ENCODE measurements around the gene BAG2. TPM values are rescaled to one million over a fixed set of nuclear protein-coding genes. Genes with fewer than 3 reads are reported as not detected.
A peak's percentile ranks its signal among the peaks of the same experiment; 100 is the strongest.

BAG2 gene
- polyA plus RNA-seq, 1 experiment = 43.4 TPM

GRCh38 chr6:57134954-57135353, 37.2 kb upstream of the BAG2 start:
- no peaks in the 10 kb centered on the region for H3K27me3 ChIP-seq (ENCODE audit: control insufficient read depth, insufficient read depth, low read length)
- ChIA-PET POLR2A (no interaction called here), CTCF (interaction anchor here (1.4 kb wide), 1 partner anchor 181 kb away, joined by 3 read pairs; no protein-coding TSS in a partner anchor)

GRCh38 chr6:57135885-57136284, 36.2 kb upstream of the BAG2 start:
- ChIA-PET CTCF (interaction anchor here (0.6 to 1.2 kb wide), 3 partner anchors 8 to 181 kb away, joined by 3 to 6 read pairs (median 3); partner anchors contain the start of gene BEND6), POLR2A (interaction anchor here (0.5 kb wide), 1 partner anchor 48 kb away, joined by 6 read pairs; no protein-coding TSS in a partner anchor)
- peak; percentile 8 for DNase-seq (ENCODE audit: low read depth, low spot score)
- TF ChIP-seq CTCF (IDR thresholded peaks at IDR 0.05; ENCODE audit: low read depth, low read length) = no peak
- Histone ChIP-seq H3K4me3 (ENCODE audit: low read depth, low read length) (no peak overlapping the region), H3K27ac (ENCODE audit: low read depth, low read length) (no peak overlapping the region), H3K9me3 (ENCODE audit: control insufficient read depth, insufficient read depth, low read length) (no peaks in the 10 kb centered on the region), H3K27me3 (ENCODE audit: control insufficient read depth, insufficient read depth, low read length) (no peaks in the 10 kb centered on the region)

More at GRCh38 chr6:57134954-57135353, 37.2 kb upstream of the BAG2 start:
- no peak for DNase-seq (ENCODE audit: low read depth, low spot score)
- H3K9me3 ChIP-seq (ENCODE audit: control insufficient read depth, insufficient read depth, low read length) = no peaks in the 10 kb centered on the region
- H3K4me3 ChIP-seq (ENCODE audit: low read depth, low read length) = no peak overlapping the region
- no peak overlapping the region for H3K27ac ChIP-seq (ENCODE audit: low read depth, low read length)
- TF ChIP-seq CTCF (IDR thresholded peaks at IDR 0.05; ENCODE audit: low read depth, low read length) = no peak

GRCh38 chr6:57137350-57137749, 34.8 kb upstream of the BAG2 start:
- ChIA-PET CTCF (interaction anchor here (1.3 kb wide), 1 partner anchor 234 kb away, joined by 3 read pairs; no protein-coding TSS in a partner anchor), POLR2A (no interaction called here)
- H3K4me3 ChIP-seq (ENCODE audit: low read depth, low read length) = no peak overlapping the region

GRCh38 chr6:57138026-57138425, 34.1 kb upstream of the BAG2 start:
- DNase-seq (ENCODE audit: low read depth, low spot score) = no peak
- TF ChIP-seq CTCF (IDR thresholded peaks at IDR 0.05; ENCODE audit: low read depth, low read length) = no peak
- no peaks in the 10 kb centered on the region for H3K27me3 ChIP-seq (ENCODE audit: control insufficient read depth, insufficient read depth, low read length)
- no peak overlapping the region for H3K4me3 ChIP-seq (ENCODE audit: low read depth, low read length)
- ChIA-PET CTCF (interaction anchor here (1.3 kb wide), 1 partner anchor 235 kb away, joined by 3 read pairs; no protein-coding TSS in a partner anchor), POLR2A (no interaction called here)
- H3K27ac ChIP-seq (ENCODE audit: low read depth, low read length) = no peak overlapping the region
- H3K9me3 ChIP-seq (ENCODE audit: control insufficient read depth, insufficient read depth, low read length) = no peaks in the 10 kb centered on the region

More at GRCh38 chr6:57137350-57137749, 34.8 kb upstream of the BAG2 start:
- no peak for DNase-seq (ENCODE audit: low read depth, low spot score)
- TF ChIP-seq CTCF (IDR thresholded peaks at IDR 0.05; ENCODE audit: low read depth, low read length) = no peak
- Histone ChIP-seq H3K27ac (ENCODE audit: low read depth, low read length) (no peak overlapping the region), H3K27me3 (ENCODE audit: control insufficient read depth, insufficient read depth, low read length) (no peaks in the 10 kb centered on the region), H3K9me3 (ENCODE audit: control insufficient read depth, insufficient read depth, low read length) (no peaks in the 10 kb centered on the region)

- ChIA-PET CTCF (no interaction called here), POLR2A (no interaction called here)
- Histone ChIP-seq H3K4me3 (ENCODE audit: low read depth, low read length) (no peak overlapping the region), H3K9me3 (ENCODE audit: control insufficient read depth, insufficient read depth, low read length) (no peaks in the 10 kb centered on the region), H3K27ac (ENCODE audit: low read depth, low read length) (no peak overlapping the region), H3K27me3 (ENCODE audit: control insufficient read depth, insufficient read depth, low read length) (no peaks in the 10 kb centered on the region)
- no peak for TF ChIP-seq CTCF (IDR thresholded peaks at IDR 0.05; ENCODE audit: low read depth, low read length)
- no peak for DNase-seq (ENCODE audit: low read depth, low spot score)
Observed at GRCh38 chr6:57141451-57142177, 30.5 kb upstream of the BAG2 start.

Measured in AG04450 (cell line).